Measurements from ENCODE around the gene ARL6IP1. TPM values are rescaled to one million over a fixed set of nuclear protein-coding genes. Genes with fewer than 3 reads are reported as not detected.

The ARL6IP1 gene
- total RNA-seq, 1 experiment from 2014 or later: 197 TPM

DNA sequence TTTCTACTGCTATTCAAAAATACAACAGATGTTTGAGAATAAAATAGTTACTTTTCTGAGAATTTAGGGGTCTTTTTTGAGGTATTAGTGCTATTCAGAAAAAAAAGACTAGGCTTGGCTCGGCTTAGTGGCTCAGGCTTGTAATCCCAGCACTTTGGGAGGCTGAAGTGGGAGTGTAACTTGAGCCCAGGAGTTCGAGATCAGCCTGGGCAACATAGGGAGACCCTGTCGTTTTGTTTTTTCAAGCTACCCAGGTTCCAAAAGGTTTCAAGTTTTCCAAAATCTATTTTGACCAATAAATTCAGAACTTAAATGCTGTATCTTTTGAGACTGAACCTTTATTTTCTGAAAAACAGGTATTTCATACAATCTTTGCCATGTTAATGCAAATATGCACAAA, 3.2 kb upstream of the ARL6IP1 start:
- H4K91ac ChIP-seq (ENCODE audit: insufficient read length, low read depth, low read length): no peak overlapping the region
- no peak overlapping the region for H3T11ph ChIP-seq (ENCODE audit: low read length)
- no peak overlapping the region for H2AFZ ChIP-seq (ENCODE audit: low read length)
- H3K56ac ChIP-seq (ENCODE audit: insufficient read length, low read depth, low read length): no peak overlapping the region
- H2BK120ac ChIP-seq (ENCODE audit: low read depth, low read length, poor library complexity, severe bottlenecking): no peak overlapping the region
- TF ChIP-seq, protein P1, sequence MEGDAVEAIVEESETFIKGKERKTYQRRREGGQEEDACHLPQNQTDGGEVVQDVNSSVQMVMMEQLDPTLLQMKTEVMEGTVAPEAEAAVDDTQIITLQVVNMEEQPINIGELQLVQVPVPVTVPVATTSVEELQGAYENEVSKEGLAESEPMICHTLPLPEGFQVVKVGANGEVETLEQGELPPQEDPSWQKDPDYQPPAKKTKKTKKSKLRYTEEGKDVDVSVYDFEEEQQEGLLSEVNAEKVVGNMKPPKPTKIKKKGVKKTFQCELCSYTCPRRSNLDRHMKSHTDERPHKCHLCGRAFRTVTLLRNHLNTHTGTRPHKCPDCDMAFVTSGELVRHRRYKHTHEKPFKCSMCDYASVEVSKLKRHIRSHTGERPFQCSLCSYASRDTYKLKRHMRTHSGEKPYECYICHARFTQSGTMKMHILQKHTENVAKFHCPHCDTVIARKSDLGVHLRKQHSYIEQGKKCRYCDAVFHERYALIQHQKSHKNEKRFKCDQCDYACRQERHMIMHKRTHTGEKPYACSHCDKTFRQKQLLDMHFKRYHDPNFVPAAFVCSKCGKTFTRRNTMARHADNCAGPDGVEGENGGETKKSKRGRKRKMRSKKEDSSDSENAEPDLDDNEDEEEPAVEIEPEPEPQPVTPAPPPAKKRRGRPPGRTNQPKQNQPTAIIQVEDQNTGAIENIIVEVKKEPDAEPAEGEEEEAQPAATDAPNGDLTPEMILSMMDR (conservative IDR thresholded peaks at IDR 0.05): no peak
- peaks cover 15% of the 10 kb centered on the region for H3K79me2 ChIP-seq (ENCODE audit: insufficient read depth, low read length)
- no peak overlapping the region for H2AK5ac ChIP-seq (ENCODE audit: insufficient read length, low read length)
- H3K27me3 Mint-ChIP-seq (ENCODE audit: low read depth): no peaks in the 10 kb centered on the region
- H3K9ac ChIP-seq (ENCODE audit: extremely low read depth, insufficient read length, low read length): no peak overlapping the region
- H2BK15ac ChIP-seq (ENCODE audit: low read depth, low read length): no peak overlapping the region
- no peak overlapping the region for H3K4me2 ChIP-seq (ENCODE audit: insufficient read depth, insufficient read length, low read length)
- H3K9me3 Mint-ChIP-seq: no peaks in the 10 kb centered on the region; a peak in 1 of 5 replicates
- no peak overlapping the region for H2BK20ac ChIP-seq (ENCODE audit: low read depth, low read length, poor library complexity, severe bottlenecking)
- H3K18ac ChIP-seq (ENCODE audit: insufficient read length, low read depth, low read length): no peak overlapping the region
- peaks cover 49 to 51% of the 10 kb centered on the region in 2 experiments for H3K4me1 Mint-ChIP-seq
- peak overlapping the region in 1 of 2 experiments; percentile 58; a peak in 2 of 5 replicates for H3K4me3 Mint-ChIP-seq
- no peaks in the 10 kb centered on the region for H4K20me1 ChIP-seq (ENCODE audit: control insufficient read depth, insufficient read depth, insufficient read length)
- peaks cover 22 to 34% (median 32%) of the 10 kb centered on the region in 3 experiments for H3K36me3 Mint-ChIP-seq (ENCODE audit: insufficient read depth in 1 of 3, low read depth in 3 of 3)
- no peak overlapping the region for H2BK5ac ChIP-seq (ENCODE audit: insufficient read length, low read length)
- H4K5ac ChIP-seq (ENCODE audit: insufficient read length, low read depth, low read length): no peak overlapping the region
- no peak overlapping the region for H2BK12ac ChIP-seq (ENCODE audit: insufficient read length, low read depth, low read length)
- H3K79me1 ChIP-seq (ENCODE audit: insufficient read depth, low read depth, low read length, poor library complexity, severe bottlenecking): no peaks in the 10 kb centered on the region
- peaks cover 10% of the 10 kb centered on the region for H3K23me2 ChIP-seq (ENCODE audit: insufficient read length, low read depth, low read length, poor library complexity, severe bottlenecking)
- H3K4me1 ChIP-seq (ENCODE audit: insufficient read depth, low read length): no peaks in the 10 kb centered on the region
- H3K27me3 ChIP-seq (ENCODE audit: insufficient read depth, low read length): no peaks in the 10 kb centered on the region
- H4K8ac ChIP-seq (replicated peaks; ENCODE audit: insufficient read length, low read depth, low read length): no peak overlapping the region
- no peak overlapping the region for H3K23ac ChIP-seq (ENCODE audit: insufficient read length, low read depth, low read length)
- H3K27ac ChIP-seq (ENCODE audit: insufficient read length, low read depth, low read length): no peak overlapping the region
- WGBS (ENCODE audit: extremely low coverage, insufficient read length, low lambda C conversion rate): no CpG with 5 or more reads among the region's 3 CpGs
- no peak overlapping the region for H3K14ac ChIP-seq (ENCODE audit: insufficient read depth, low read length)
- H3K9me3 ChIP-seq (ENCODE audit: control insufficient read depth, low read depth, low read length): no peaks in the 10 kb centered on the region
- no peak overlapping the region for H3K4ac ChIP-seq (ENCODE audit: low read depth, low read length)
- H3K27ac Mint-ChIP-seq: 0 out of 7 replicates have a peak overlapping the region, but pooled peaks of 2 of the 3 experiments have one; percentile 26 to 92
- DNase-seq: peak; percentile 42

Measured in H9 (cell line).